ENCODE measurements around the gene BET1L.

Gene BET1L, protein sequence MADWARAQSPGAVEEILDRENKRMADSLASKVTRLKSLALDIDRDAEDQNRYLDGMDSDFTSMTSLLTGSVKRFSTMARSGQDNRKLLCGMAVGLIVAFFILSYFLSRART

DNA sequence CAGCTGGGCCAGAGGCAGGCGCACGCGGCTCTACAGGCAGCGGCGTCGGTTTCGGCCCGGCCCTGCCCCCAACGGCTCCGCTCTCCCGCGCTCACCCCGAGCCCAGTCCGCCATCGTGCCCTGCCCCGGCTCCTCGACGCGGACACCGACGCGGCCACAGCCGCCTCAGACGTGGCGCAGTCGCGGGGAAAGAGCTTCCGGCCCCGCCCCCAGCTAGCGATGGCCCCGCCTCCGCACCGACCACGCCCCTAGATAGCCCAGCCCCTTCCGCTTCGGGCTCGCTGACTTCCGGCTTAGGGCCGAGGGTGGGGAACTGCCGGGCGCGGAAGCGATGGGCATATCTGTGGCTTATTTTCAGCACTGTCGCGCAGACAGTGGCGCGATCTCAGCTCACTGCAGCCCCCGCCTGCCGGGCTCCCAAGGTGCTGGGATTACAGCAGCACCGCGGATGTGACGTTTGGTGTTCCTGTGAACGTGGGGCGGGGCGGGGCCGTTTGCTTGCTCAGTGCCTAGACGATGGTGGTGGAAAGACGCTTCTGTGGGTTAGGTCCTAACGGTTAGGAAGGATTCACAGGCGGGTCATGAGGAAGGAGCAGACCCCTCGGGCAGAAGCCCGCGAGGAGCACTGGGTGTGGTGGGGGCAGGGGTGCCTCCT, at the start of gene BET1L, which contains the start of gene RIC8A:
TSS of gene BET1L (minus strand) at position 192 of the 655 bp plus-strand sequence. CDS start at position 114, 78 bp downstream.
TSS of gene RIC8A (plus strand) at position 501 of the 655 bp plus-strand sequence. CDS start 1,147 bp downstream, outside the sequence.
- H3K4me3 ChIP-seq (ENCODE audit: low read depth, low read length) = peak within 1 kb of the TSS; percentile 98
- TF ChIP-seq, protein P1, sequence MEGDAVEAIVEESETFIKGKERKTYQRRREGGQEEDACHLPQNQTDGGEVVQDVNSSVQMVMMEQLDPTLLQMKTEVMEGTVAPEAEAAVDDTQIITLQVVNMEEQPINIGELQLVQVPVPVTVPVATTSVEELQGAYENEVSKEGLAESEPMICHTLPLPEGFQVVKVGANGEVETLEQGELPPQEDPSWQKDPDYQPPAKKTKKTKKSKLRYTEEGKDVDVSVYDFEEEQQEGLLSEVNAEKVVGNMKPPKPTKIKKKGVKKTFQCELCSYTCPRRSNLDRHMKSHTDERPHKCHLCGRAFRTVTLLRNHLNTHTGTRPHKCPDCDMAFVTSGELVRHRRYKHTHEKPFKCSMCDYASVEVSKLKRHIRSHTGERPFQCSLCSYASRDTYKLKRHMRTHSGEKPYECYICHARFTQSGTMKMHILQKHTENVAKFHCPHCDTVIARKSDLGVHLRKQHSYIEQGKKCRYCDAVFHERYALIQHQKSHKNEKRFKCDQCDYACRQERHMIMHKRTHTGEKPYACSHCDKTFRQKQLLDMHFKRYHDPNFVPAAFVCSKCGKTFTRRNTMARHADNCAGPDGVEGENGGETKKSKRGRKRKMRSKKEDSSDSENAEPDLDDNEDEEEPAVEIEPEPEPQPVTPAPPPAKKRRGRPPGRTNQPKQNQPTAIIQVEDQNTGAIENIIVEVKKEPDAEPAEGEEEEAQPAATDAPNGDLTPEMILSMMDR (IDR thresholded peaks at IDR 0.05; ENCODE audit: borderline replicate concordance, insufficient read depth, low read depth, low read length) = no peak

DNA sequence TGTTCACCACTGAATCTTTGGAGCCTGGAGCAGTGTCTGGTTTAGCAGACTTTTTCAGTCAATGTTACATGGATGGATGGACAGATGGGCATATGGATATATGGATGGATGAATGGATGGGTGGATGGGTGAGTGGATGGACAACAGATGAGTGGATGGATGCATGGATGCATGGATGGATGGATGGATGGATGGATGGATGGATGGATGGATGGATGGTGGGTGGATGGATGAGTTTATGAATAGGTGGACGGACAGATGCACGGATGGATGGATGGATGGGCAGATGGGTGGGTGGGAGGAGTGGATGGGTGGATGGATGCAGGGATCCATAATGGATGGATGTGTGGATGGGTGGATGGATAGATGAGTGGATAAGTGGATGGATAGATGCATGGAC, 48.6 kb upstream of the BET1L start:
- no peak overlapping the region for H3K4me3 ChIP-seq (ENCODE audit: low read depth, low read length)
- TF ChIP-seq, protein P1 (IDR thresholded peaks at IDR 0.05; ENCODE audit: borderline replicate concordance, insufficient read depth, low read depth, low read length) = no peak

DNA sequence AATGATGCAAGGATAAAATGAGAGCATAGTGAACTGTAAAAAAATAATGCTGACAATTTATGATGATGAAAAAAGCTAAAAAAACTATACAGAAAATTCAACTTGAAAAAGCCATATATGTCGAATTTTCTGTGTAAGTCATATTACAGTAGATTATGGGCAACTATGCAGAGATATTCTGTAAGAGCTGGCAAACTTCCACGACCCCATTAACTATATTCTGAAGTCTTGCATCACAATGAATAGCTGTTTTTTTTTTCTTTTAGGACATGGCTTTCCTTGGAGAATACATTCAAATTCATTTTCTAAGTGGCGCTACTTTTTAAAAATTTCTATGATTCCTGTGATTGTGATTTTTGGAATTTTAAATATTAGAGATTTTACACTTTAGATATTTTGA, 48.0 kb upstream of the BET1L start:
- H3K4me3 ChIP-seq (ENCODE audit: low read depth, low read length) = no peak overlapping the region
- TF ChIP-seq, protein P1 (IDR thresholded peaks at IDR 0.05; ENCODE audit: borderline replicate concordance, insufficient read depth, low read depth, low read length) = no peak

DNA sequence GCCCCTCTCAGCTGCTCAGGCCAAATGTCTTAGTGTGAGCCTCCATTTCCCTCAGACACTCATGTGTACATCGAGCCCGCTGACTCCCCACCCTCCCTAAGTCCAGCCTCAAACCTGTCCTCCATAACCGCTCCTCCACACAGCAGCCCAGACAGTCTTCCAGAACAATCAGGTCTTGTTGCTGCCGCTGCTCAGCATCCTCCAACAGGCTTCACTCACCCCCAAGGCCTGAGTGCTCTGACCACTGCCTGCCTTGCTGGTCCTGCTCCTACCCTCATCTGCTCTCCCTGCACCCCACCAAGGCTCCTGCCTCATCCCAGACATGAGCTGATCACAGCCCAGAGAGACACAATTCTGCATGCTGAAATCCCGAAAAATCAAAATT, 46.7 kb upstream of the BET1L start:
- TF ChIP-seq, protein P1 (IDR thresholded peaks at IDR 0.05; ENCODE audit: borderline replicate concordance, insufficient read depth, low read depth, low read length) = no peak

DNA sequence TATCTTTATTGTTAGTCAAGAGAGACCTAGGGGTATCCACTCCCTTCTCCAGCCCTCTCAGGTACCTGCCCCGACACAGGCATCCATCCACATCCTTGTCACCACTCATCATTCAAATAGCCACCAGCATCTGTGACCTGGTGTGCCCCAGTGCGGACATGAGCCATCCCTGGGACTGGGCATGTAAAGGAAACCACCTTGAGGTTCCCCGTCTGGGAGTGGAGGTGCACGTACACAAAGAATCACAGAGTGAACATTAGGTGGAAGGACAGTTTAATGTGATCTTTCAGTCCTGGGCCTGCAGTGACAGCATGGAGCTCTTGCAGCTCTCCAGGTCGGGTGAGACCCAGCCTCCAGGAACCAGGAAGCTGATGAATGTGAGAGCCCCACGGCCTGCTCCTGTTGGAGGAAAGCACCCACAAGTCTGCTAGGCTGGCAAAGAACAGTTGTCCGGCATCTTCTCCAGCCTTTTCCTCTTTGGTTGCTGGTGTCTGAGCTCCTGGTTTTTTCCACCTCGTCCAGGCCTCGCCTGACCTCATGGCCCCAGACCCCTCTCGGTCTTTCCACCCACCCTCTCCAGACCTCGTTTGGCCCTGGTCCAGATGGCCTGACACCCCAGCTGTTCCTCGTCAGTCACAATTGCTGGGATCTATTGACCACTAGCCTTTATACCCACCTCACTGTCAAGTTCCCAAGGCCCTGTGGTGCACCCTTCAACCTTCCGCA, 46.1 kb upstream of the BET1L start:
- no peak overlapping the region for H3K4me3 ChIP-seq (ENCODE audit: low read depth, low read length)
- TF ChIP-seq, protein P1 (IDR thresholded peaks at IDR 0.05; ENCODE audit: borderline replicate concordance, insufficient read depth, low read depth, low read length) = no peak

More for the DNA sequence above, 46.7 kb upstream of the BET1L start:
- no peak overlapping the region for H3K4me3 ChIP-seq (ENCODE audit: low read depth, low read length)

DNA sequence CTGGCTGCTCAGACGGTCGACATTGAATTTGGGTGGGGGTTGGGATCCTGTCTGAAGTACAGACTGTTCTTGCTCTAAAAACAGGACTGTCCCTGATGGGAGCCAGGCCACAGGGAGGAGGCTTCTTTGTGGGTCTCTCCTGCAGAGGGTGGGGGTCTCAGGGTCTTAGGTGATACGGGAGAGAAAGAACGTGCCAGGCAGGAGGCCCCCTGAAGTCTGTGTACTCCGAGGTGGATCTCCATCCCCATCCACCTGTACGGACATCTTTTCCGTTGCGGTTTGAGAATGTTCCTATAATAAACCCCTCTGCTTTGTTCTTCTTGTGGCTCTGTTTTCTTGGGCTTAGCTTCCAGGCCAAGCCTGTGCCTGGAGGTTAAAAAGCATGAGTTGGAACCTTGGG, 45.5 kb upstream of the BET1L start:
- TF ChIP-seq, protein P1 (IDR thresholded peaks at IDR 0.05; ENCODE audit: borderline replicate concordance, insufficient read depth, low read depth, low read length) = no peak
- no peak overlapping the region for H3K4me3 ChIP-seq (ENCODE audit: low read depth, low read length)

All from GM12875 (cell line).